ENCODE results near the gene CUTC. TPM values are rescaled to one million over a fixed set of nuclear protein-coding genes. Genes with fewer than 3 reads are reported as not detected.

Gene CUTC
- total RNA-seq, 1 donor from 2014 or later, result 10.3 TPM

DNA sequence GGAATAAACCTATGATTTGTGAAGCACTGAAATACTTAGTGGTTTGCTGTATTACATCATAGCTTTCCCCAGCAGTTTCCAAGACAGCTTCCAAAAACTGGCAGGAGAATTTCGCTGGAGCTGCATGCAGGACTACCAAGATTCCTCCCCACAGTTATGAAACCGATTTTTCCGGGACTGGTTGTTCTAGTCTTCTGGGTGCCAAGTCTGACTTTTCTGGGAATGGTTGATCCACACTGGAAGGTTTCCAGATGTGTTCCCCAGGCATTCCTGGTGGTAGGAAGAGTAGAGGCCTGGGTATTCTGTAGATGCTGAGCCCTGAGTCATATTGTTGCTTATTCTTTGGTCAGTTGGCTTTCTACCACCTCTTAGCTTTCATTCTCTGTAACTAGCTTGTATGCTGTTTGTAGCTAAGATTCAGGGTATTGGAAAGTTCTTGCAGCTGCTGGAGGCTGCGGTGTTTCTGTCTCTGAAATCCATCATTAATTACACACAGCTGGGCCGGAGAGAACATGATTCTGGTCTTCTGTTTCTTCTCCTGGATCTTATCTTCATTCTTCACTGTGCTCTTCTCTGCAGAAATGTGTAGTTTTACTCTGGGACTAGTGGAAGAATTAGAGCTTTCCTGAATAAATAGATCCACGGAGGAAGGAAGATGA is 56.7 kb downstream of the CUTC start:
- H3K27me3 Mint-ChIP-seq (ENCODE audit: low read depth, unreplicated experiment), result no peaks in the 10 kb centered on the region
- no peak overlapping the region for H3K4me3 Mint-ChIP-seq (ENCODE audit: unreplicated experiment)
- DNase-seq (ENCODE audit: low read depth) (peak; percentile 94), FAIRE-seq (no peak)
- Histone ChIP-seq H3K4me1 (ENCODE audit: insufficient read depth, low read length) (peaks cover 24% of the 10 kb centered on the region), H3K4me3 (ENCODE audit: insufficient read depth, low read depth, low read length) (no peak overlapping the region), H3K79me2 (ENCODE audit: insufficient read depth, low read length) (no peaks in the 10 kb centered on the region), H2AFZ (ENCODE audit: low read depth, low read length) (no peak overlapping the region), H3K9me3 (ENCODE audit: insufficient read depth, low read depth, low read length) (no peaks in the 10 kb centered on the region), H3K4me2 (ENCODE audit: low read length) (peak overlapping the region; percentile 23), H3K36me3 (ENCODE audit: insufficient read depth, low read length) (no peaks in the 10 kb centered on the region), H4K20me1 (ENCODE audit: insufficient read depth, low read length) (no peaks in the 10 kb centered on the region), H3K27me3 (ENCODE audit: insufficient read depth, low read length) (no peaks in the 10 kb centered on the region), H3K9ac (ENCODE audit: low read length) (no peak overlapping the region), H3K27ac (ENCODE audit: low read depth, low read length) (no peak overlapping the region)
- H3K27ac Mint-ChIP-seq (ENCODE audit: unreplicated experiment), result no peak overlapping the region
- TF ChIP-seq CTCF (IDR thresholded peaks at IDR 0.05; ENCODE audit: insufficient read depth, low read depth, low read length) (no peak), EZH2 (IDR thresholded peaks at IDR 0.05; ENCODE audit: insufficient read depth, low read length) (no peak)
- H3K36me3 Mint-ChIP-seq (ENCODE audit: low read depth, unreplicated experiment), result no peaks in the 10 kb centered on the region
- peaks cover 9% of the 10 kb centered on the region for H3K4me1 Mint-ChIP-seq (ENCODE audit: low read depth, unreplicated experiment)
- peaks cover 4% of the 10 kb centered on the region for H3K9me3 Mint-ChIP-seq (ENCODE audit: unreplicated experiment)

- H3K4me2 ChIP-seq (ENCODE audit: low read length), result no peak overlapping the region
- no peaks in the 10 kb centered on the region for H4K20me1 ChIP-seq (ENCODE audit: insufficient read depth, low read length)
- no peaks in the 10 kb centered on the region for H3K36me3 ChIP-seq (ENCODE audit: insufficient read depth, low read length)
- H3K4me1 ChIP-seq (ENCODE audit: insufficient read depth, low read length), result peaks cover 6% of the 10 kb centered on the region
- H3K27me3 ChIP-seq (ENCODE audit: insufficient read depth, low read length), result no peaks in the 10 kb centered on the region
- H3K4me3 ChIP-seq (ENCODE audit: insufficient read depth, low read depth, low read length), result no peak overlapping the region
- FAIRE-seq, result no peak
- H3K9me3 ChIP-seq (ENCODE audit: insufficient read depth, low read depth, low read length), result no peaks in the 10 kb centered on the region
- no peaks in the 10 kb centered on the region for H3K79me2 ChIP-seq (ENCODE audit: insufficient read depth, low read length)
- H3K27me3 Mint-ChIP-seq (ENCODE audit: low read depth, unreplicated experiment), result peaks cover 5% of the 10 kb centered on the region
- H3K4me1 Mint-ChIP-seq (ENCODE audit: low read depth, unreplicated experiment), result no peaks in the 10 kb centered on the region
- no peak overlapping the region for H3K4me3 Mint-ChIP-seq (ENCODE audit: unreplicated experiment)
- H3K27ac Mint-ChIP-seq (ENCODE audit: unreplicated experiment), result no peak overlapping the region
- H3K9ac ChIP-seq (ENCODE audit: low read length), result no peak overlapping the region
- no peak for TF ChIP-seq EZH2 (IDR thresholded peaks at IDR 0.05; ENCODE audit: insufficient read depth, low read length)
- no peak for TF ChIP-seq CTCF (IDR thresholded peaks at IDR 0.05; ENCODE audit: insufficient read depth, low read depth, low read length)
- peaks cover 4% of the 10 kb centered on the region for H3K9me3 Mint-ChIP-seq (ENCODE audit: unreplicated experiment)
- H3K36me3 Mint-ChIP-seq (ENCODE audit: low read depth, unreplicated experiment), result no peaks in the 10 kb centered on the region
- no peak overlapping the region for H3K27ac ChIP-seq (ENCODE audit: low read depth, low read length)
- DNase-seq (ENCODE audit: low read depth), result no peak
- no peak overlapping the region for H2AFZ ChIP-seq (ENCODE audit: low read depth, low read length)
Observed at GRCh38 chr10:99791831-99792230, 59.8 kb downstream of the CUTC start.

DNA sequence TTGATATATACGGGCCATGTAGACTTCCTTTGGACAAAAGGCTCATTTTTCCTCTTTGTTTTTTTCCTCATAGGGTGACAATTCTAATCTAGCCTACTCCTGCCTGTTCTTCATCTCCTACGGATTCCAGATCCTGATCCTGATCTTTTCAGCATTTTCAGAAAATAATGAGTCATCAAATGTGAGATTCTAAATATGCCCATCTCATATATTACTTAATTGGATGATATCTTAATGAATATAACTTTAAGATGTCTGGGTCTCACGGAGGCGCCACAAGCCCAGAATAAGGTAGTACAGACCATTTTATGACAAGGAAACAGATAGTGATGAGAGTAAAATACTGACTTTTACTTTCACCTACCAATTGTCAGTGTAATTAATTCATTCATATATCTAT is 61.8 kb downstream of the CUTC start:
- FAIRE-seq (no peak), DNase-seq (ENCODE audit: low read depth) (no peak)
- Histone ChIP-seq H3K4me3 (ENCODE audit: insufficient read depth, low read depth, low read length) (no peak overlapping the region), H3K4me2 (ENCODE audit: low read length) (no peak overlapping the region), H3K36me3 (ENCODE audit: insufficient read depth, low read length) (no peaks in the 10 kb centered on the region), H3K4me1 (ENCODE audit: insufficient read depth, low read length) (peaks cover 5% of the 10 kb centered on the region), H3K27me3 (ENCODE audit: insufficient read depth, low read length) (no peaks in the 10 kb centered on the region), H3K79me2 (ENCODE audit: insufficient read depth, low read length) (no peaks in the 10 kb centered on the region), H3K9ac (ENCODE audit: low read length) (no peak overlapping the region), H2AFZ (ENCODE audit: low read depth, low read length) (no peak overlapping the region), H3K9me3 (ENCODE audit: insufficient read depth, low read depth, low read length) (no peaks in the 10 kb centered on the region), H4K20me1 (ENCODE audit: insufficient read depth, low read length) (no peaks in the 10 kb centered on the region), H3K27ac (ENCODE audit: low read depth, low read length) (no peak overlapping the region)
- TF ChIP-seq CTCF (IDR thresholded peaks at IDR 0.05; ENCODE audit: insufficient read depth, low read depth, low read length), result no peak
- TF ChIP-seq EZH2 (IDR thresholded peaks at IDR 0.05; ENCODE audit: insufficient read depth, low read length), result no peak
- no peaks in the 10 kb centered on the region for H3K36me3 Mint-ChIP-seq (ENCODE audit: low read depth, unreplicated experiment)
- no peak overlapping the region for H3K4me3 Mint-ChIP-seq (ENCODE audit: unreplicated experiment)
- H3K27me3 Mint-ChIP-seq (ENCODE audit: low read depth, unreplicated experiment), result peaks cover 5% of the 10 kb centered on the region
- H3K9me3 Mint-ChIP-seq (ENCODE audit: unreplicated experiment), result no peaks in the 10 kb centered on the region
- no peak overlapping the region for H3K27ac Mint-ChIP-seq (ENCODE audit: unreplicated experiment)
- no peaks in the 10 kb centered on the region for H3K4me1 Mint-ChIP-seq (ENCODE audit: low read depth, unreplicated experiment)

Data from astrocyte (in vitro differentiated cells and primary cell).